ENCODE results near the gene SERPIND1.

GRCh38 chr22:20750461-20751184, 23.3 kb upstream of the SERPIND1 start:
- TF ChIP-seq CTCF (IDR thresholded peaks at IDR 0.05) (no peak), POLR2A (IDR thresholded peaks at IDR 0.05) (no peak)
